GM12878 (cell line): ENCODE results near the gene GPR31. TPM values are rescaled to one million over a fixed set of nuclear protein-coding genes. Genes with fewer than 3 reads are reported as not detected.

Source experiments
- CHD2 ChIP-seq: IDR thresholded peaks from 2 replicates; pipeline ENCODE4 v1.6.1; 2011; ENCODE audit warnings: low read depth, low read length, improper control_type of control experiment, borderline replicate concordance
- EZH2 ChIP-seq: IDR thresholded peaks from 2 replicates; pipeline ENCODE4 v1.6.1; 2012; ENCODE audit warnings: low read depth, mild to moderate bottlenecking, control low read depth, inconsistent platforms, low read length, borderline replicate concordance; ENCODE audit not compliant: control insufficient read depth
- HDAC2 ChIP-seq: fragments of 200-600 bp; sonication (generic); IDR thresholded peaks from 2 replicates; pipeline ENCODE4 v1.6.1; 2017
- IRF5 ChIP-seq: fragments of 450-650 bp; IDR thresholded peaks from 2 replicates; pipeline ENCODE4 v1.6.1; 2017; ENCODE audit warnings: borderline replicate concordance
- PKNOX1 ChIP-seq: fragments of 450-650 bp; IDR thresholded peaks from 2 replicates; pipeline ENCODE4 v1.6.1; 2016; ENCODE audit warnings: mild to moderate bottlenecking
- POLR2A ChIP-seq: IDR thresholded peaks from 2 replicates; pipeline ENCODE4 v1.6.1; 2011; ENCODE audit warnings: low read depth, mild to moderate bottlenecking, low read length
- RCOR1 ChIP-seq: conservative IDR thresholded peaks from 2 replicates; pipeline ENCODE4 v1.6.1; 2012; ENCODE audit warnings: low read depth, low read length, improper control_type of control experiment
- RUNX3 ChIP-seq: IDR thresholded peaks from 2 replicates; pipeline ENCODE4 v1.6.1; 2012; ENCODE audit warnings: low read length, inconsistent platforms
- SIN3A ChIP-seq: IDR thresholded peaks from 2 replicates; pipeline ENCODE4 v1.6.1; 2012; ENCODE audit warnings: low read depth, low read length, improper control_type of control experiment
- SMAD1 ChIP-seq: fragments of 450-650 bp; IDR thresholded peaks from 2 replicates; pipeline ENCODE4 v1.6.1; 2018; ENCODE audit warnings: mild to moderate bottlenecking, low read depth; ENCODE audit not compliant: partially characterized antibody
- SREBF1 ChIP-seq: IDR thresholded peaks from 2 replicates; pipeline ENCODE4 v1.6.1; 2012; ENCODE audit warnings: mild to moderate bottlenecking, low read length
- SRF ChIP-seq, 2 experiments: IDR thresholded peaks; 2 replicates each; pipeline ENCODE4 v1.6.1; 2011; ENCODE audit warnings: low read depth in 2 of 2, low read length in 2 of 2, mild to moderate bottlenecking in 1 of 2, moderate library complexity in 1 of 2
- STAT1 ChIP-seq: fragments of 450-650 bp; conservative IDR thresholded peaks from 2 replicates; pipeline ENCODE4 v1.6.1; 2014; ENCODE audit warnings: antibody characterized with exemption, mild to moderate bottlenecking
- TCF3 ChIP-seq: IDR thresholded peaks from 2 replicates; pipeline ENCODE4 v1.6.1; 2012; ENCODE audit warnings: low read depth, mild to moderate bottlenecking, low read length, borderline replicate concordance; ENCODE audit not compliant: insufficient read depth
- USF1 ChIP-seq: IDR thresholded peaks from 2 replicates; pipeline ENCODE4 v1.6.1; 2011; ENCODE audit warnings: borderline replicate concordance, low read depth, mild to moderate bottlenecking, moderate library complexity, mixed read lengths, low read length; ENCODE audit not compliant: insufficient read depth; ENCODE audit errors: extremely low read length
- YBX1 ChIP-seq: fragments of 450-650 bp; IDR thresholded peaks from 2 replicates; pipeline ENCODE4 v1.6.1; 2016; ENCODE audit warnings: antibody characterized with exemption
- polyA plus RNA-seq, 11 experiments: library from polyadenylated mRNA; depleted of rRNA in 4 of 11; unstranded in 6 of 11; stranded (reverse) in 5 of 11; fragments of >200 nt; fragmentation: Nextera tagmentation in 4 of 11; fragmentation: Illumina TruSeq in 1 of 11; extraction: Ambion mirVana in 4 of 11; extraction: Trizol in 1 of 11; gene quantifications; 1 replicate in 1 of 11; 2 replicates in 10 of 11; pipeline versions ENCODE4 v1.2.1 to v1.2.3, GENCODE V29; 2011 to 2016; ENCODE audit warnings: inconsistent platforms in 2 of 11, missing spikeins in 2 of 11, low read depth in 1 of 11
- total RNA-seq, 4 experiments: library from RNA; depleted of rRNA in 3 of 4; stranded (reverse); fragments of >200 nt in 3 of 4; fragmentation: Illumina TruSeq in 1 of 4; extraction: Trizol in 1 of 4; gene quantifications; 2 replicates each; pipeline versions ENCODE4 v1.2.1 to v1.2.3, GENCODE V29; 2013 to 2021
- TF ChIP-seq, protein P1 (sequence below): fragments of 450-650 bp; IDR thresholded peaks from 2 replicates; pipeline ENCODE4 v1.6.1; 2018; ENCODE audit warnings: borderline replicate concordance, mild to moderate bottlenecking; ENCODE audit not compliant: partially characterized antibody
- TF ChIP-seq, protein P2 (sequence below): fragments of 450-650 bp; IDR thresholded peaks from 2 replicates; pipeline ENCODE4 v1.6.1; 2017; ENCODE audit warnings: mild to moderate bottlenecking, low read depth, inconsistent platforms; ENCODE audit not compliant: poor library complexity, severe bottlenecking

Gene GPR31
- total and polyA plus RNA-seq, 10 of the 15 experiments (the other 5 are each of a cell fraction or from before 2014, with no cell fraction given): not detected

GRCh38 chr6:167113935-167114910 is 43.6 kb downstream of the GPR31 start (continued):
- TF ChIP-seq, protein P1, sequence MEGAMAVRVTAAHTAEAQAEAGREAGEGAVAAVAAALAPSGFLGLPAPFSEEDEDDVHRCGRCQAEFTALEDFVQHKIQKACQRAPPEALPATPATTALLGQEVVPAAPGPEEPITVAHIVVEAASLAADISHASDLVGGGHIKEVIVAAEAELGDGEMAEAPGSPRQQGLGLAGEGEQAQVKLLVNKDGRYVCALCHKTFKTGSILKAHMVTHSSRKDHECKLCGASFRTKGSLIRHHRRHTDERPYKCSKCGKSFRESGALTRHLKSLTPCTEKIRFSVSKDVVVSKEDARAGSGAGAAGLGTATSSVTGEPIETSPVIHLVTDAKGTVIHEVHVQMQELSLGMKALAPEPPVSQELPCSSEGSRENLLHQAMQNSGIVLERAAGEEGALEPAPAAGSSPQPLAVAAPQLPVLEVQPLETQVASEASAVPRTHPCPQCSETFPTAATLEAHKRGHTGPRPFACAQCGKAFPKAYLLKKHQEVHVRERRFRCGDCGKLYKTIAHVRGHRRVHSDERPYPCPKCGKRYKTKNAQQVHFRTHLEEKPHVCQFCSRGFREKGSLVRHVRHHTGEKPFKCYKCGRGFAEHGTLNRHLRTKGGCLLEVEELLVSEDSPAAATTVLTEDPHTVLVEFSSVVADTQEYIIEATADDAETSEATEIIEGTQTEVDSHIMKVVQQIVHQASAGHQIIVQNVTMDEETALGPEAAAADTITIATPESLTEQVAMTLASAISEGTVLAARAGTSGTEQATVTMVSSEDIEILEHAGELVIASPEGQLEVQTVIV: no peak
- TF ChIP-seq TCF3 (no peak), HDAC2 (no peak), SIN3A (no peak), CHD2 (peak; percentile 64; the same call in 1 of the 2 replicates), RCOR1 (no peak; the same call in 1 of the 2 replicates), SREBF1 (no peak), SRF (IDR thresholded peaks at IDR 0.05; ENCODE audit: low read depth in 2 of 2, low read length in 2 of 2) (no peak), IRF5 (no peak), STAT1 (no peak), POLR2A (peak; percentile 65), EZH2 (no peak), USF1 (peak; percentile 77), SMAD1 (peak; percentile 63), PKNOX1 (peak; percentile 90), RUNX3 (peak; percentile 76), YBX1 (no peak)
- TF ChIP-seq, protein P2, sequence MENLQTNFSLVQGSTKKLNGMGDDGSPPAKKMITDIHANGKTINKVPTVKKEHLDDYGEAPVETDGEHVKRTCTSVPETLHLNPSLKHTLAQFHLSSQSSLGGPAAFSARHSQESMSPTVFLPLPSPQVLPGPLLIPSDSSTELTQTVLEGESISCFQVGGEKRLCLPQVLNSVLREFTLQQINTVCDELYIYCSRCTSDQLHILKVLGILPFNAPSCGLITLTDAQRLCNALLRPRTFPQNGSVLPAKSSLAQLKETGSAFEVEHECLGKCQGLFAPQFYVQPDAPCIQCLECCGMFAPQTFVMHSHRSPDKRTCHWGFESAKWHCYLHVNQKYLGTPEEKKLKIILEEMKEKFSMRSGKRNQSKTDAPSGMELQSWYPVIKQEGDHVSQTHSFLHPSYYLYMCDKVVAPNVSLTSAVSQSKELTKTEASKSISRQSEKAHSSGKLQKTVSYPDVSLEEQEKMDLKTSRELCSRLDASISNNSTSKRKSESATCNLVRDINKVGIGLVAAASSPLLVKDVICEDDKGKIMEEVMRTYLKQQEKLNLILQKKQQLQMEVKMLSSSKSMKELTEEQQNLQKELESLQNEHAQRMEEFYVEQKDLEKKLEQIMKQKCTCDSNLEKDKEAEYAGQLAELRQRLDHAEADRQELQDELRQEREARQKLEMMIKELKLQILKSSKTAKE: peak; percentile 87
